Astrocyte (in vitro differentiated cells and primary cell): ENCODE measurements around the gene ABCF1. TPM values are rescaled to one million over a fixed set of nuclear protein-coding genes. Genes with fewer than 3 reads are reported as not detected.

Experiments
- DNase-seq: peaks from one replicate; pipeline ENCODE4 v3.0.0-alpha.2; 2010; ENCODE audit warnings: low read depth
- FAIRE-seq: peaks from 2 replicates; lab custom pipeline; 2011; peaks lifted over from hg19 to GRCh38; lab: Jason Lieb, UNC
- H2AFZ ChIP-seq: 2 replicates; pipeline ENCODE4 v1.6.0; 2012; ENCODE audit warnings: low read depth, low read length, inconsistent platforms
- H3K27ac ChIP-seq: 2 replicates; pipeline ENCODE4 v1.5.1; 2011; ENCODE audit warnings: low read depth, low read length, inconsistent platforms
- H3K27me3 ChIP-seq: 2 replicates; pipeline ENCODE4 v1.6.0; 2011; ENCODE audit warnings: low read length, inconsistent platforms; ENCODE audit not compliant: insufficient read depth
- H3K36me3 ChIP-seq: 2 replicates; pipeline ENCODE4 v1.5.1; 2011; ENCODE audit warnings: low read length, inconsistent platforms; ENCODE audit not compliant: insufficient read depth
- H3K4me1 ChIP-seq: 2 replicates; pipeline ENCODE4 v1.5.1; 2011; ENCODE audit warnings: low read length, inconsistent platforms; ENCODE audit not compliant: insufficient read depth
- H3K4me2 ChIP-seq: 2 replicates; pipeline ENCODE4 v1.6.0; 2012; ENCODE audit warnings: low read length, inconsistent platforms
- H3K4me3 ChIP-seq: 2 replicates; pipeline ENCODE4 v1.5.1; 2011; ENCODE audit warnings: low read depth, mild to moderate bottlenecking, low read length, inconsistent platforms; ENCODE audit not compliant: insufficient read depth
- H3K79me2 ChIP-seq: 2 replicates; pipeline ENCODE4 v1.6.0; 2012; ENCODE audit warnings: mild to moderate bottlenecking, low read length, inconsistent platforms; ENCODE audit not compliant: insufficient read depth
- H3K9ac ChIP-seq: 2 replicates; pipeline ENCODE4 v1.6.0; 2012; ENCODE audit warnings: mild to moderate bottlenecking, low read length, inconsistent platforms
- H3K9me3 ChIP-seq: 2 replicates; pipeline ENCODE4 v1.5.1; 2012; ENCODE audit warnings: low read depth, mild to moderate bottlenecking, low read length, inconsistent platforms; ENCODE audit not compliant: insufficient read depth
- H4K20me1 ChIP-seq: 2 replicates; pipeline ENCODE4 v1.6.0; 2012; ENCODE audit warnings: low read length, inconsistent platforms; ENCODE audit not compliant: insufficient read depth
- H3K27ac Mint-ChIP-seq: one replicate; pipeline ENCODE4 v1.8.0; 2021; ENCODE audit warnings: mild to moderate bottlenecking, mixed read lengths; ENCODE audit not compliant: unreplicated experiment
- H3K27me3 Mint-ChIP-seq: one replicate; pipeline ENCODE4 v1.8.0; 2021; ENCODE audit warnings: low read depth, mixed read lengths; ENCODE audit not compliant: unreplicated experiment
- H3K36me3 Mint-ChIP-seq: one replicate; pipeline ENCODE4 v1.8.0; 2021; ENCODE audit warnings: low read depth, mixed read lengths; ENCODE audit not compliant: unreplicated experiment
- H3K4me1 Mint-ChIP-seq: one replicate; pipeline ENCODE4 v1.8.0; 2021; ENCODE audit warnings: low read depth, mixed read lengths; ENCODE audit not compliant: unreplicated experiment
- H3K4me3 Mint-ChIP-seq: one replicate; pipeline ENCODE4 v1.8.0; 2021; ENCODE audit warnings: mild to moderate bottlenecking, moderate library complexity, mixed read lengths; ENCODE audit not compliant: unreplicated experiment
- H3K9me3 Mint-ChIP-seq: one replicate; pipeline ENCODE4 v1.8.0; 2021; ENCODE audit warnings: mild to moderate bottlenecking, mixed read lengths; ENCODE audit not compliant: unreplicated experiment
- EZH2 ChIP-seq: IDR thresholded peaks from 2 replicates; pipeline ENCODE4 v1.6.1; 2012; ENCODE audit warnings: mild to moderate bottlenecking, low read length, inconsistent platforms; ENCODE audit not compliant: insufficient read depth
- total RNA-seq: library from RNA; stranded (reverse); gene quantifications from 2 replicates; pipeline ENCODE4 v1.2.1, GENCODE V29; 2021
- TF ChIP-seq, protein P1 (sequence below): IDR thresholded peaks from 2 replicates; pipeline ENCODE4 v1.5.1; 2011; ENCODE audit warnings: low read depth, mild to moderate bottlenecking, inconsistent platforms, low read length, moderate library complexity; ENCODE audit not compliant: insufficient read depth

The ABCF1 gene
- total RNA-seq, 1 donor from 2014 or later: 60.3 TPM

DNA sequence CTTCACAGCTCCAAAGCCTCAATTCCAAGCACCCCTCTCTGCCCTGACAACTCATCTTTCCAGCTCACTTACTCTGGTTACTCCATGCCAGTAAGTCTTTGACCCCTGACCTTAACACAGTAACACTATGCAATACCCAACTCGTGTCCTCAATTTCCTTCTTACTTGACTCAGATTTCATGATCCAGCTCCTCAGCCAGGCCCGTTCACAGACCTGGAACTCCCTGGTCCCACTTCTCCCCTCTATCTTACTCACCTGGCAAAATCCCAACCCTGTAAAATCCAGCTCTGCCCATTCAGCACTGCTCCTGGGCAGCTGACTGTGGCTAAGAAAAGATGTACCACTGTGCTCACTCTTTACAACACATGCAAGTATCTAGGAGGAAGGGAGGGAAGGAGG lies 22.9 kb upstream of the ABCF1 start:
- peaks cover 2% of the 10 kb centered on the region for H3K79me2 ChIP-seq
- FAIRE-seq (no peak), DNase-seq (no peak)
- no peak for TF ChIP-seq EZH2
- TF ChIP-seq, protein P1, sequence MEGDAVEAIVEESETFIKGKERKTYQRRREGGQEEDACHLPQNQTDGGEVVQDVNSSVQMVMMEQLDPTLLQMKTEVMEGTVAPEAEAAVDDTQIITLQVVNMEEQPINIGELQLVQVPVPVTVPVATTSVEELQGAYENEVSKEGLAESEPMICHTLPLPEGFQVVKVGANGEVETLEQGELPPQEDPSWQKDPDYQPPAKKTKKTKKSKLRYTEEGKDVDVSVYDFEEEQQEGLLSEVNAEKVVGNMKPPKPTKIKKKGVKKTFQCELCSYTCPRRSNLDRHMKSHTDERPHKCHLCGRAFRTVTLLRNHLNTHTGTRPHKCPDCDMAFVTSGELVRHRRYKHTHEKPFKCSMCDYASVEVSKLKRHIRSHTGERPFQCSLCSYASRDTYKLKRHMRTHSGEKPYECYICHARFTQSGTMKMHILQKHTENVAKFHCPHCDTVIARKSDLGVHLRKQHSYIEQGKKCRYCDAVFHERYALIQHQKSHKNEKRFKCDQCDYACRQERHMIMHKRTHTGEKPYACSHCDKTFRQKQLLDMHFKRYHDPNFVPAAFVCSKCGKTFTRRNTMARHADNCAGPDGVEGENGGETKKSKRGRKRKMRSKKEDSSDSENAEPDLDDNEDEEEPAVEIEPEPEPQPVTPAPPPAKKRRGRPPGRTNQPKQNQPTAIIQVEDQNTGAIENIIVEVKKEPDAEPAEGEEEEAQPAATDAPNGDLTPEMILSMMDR: no peak
- Mint-ChIP-seq H3K9me3 (no peaks in the 10 kb centered on the region), H3K27ac (no peak overlapping the region), H3K4me1 (peaks cover 7% of the 10 kb centered on the region), H3K27me3 (no peaks in the 10 kb centered on the region), H3K36me3 (peaks cover 37% of the 10 kb centered on the region), H3K4me3 (peak overlapping the region; percentile 16)
- no peaks in the 10 kb centered on the region for H3K4me1 ChIP-seq
- H4K20me1 ChIP-seq: peaks cover 18% of the 10 kb centered on the region
- H3K9me3 ChIP-seq: no peaks in the 10 kb centered on the region
- no peak overlapping the region for H3K27ac ChIP-seq
- H3K9ac ChIP-seq: no peak overlapping the region
- no peak overlapping the region for H2AFZ ChIP-seq
- no peak overlapping the region for H3K4me2 ChIP-seq
- no peak overlapping the region for H3K4me3 ChIP-seq
- no peaks in the 10 kb centered on the region for H3K27me3 ChIP-seq
- peaks cover 19% of the 10 kb centered on the region for H3K36me3 ChIP-seq

DNA sequence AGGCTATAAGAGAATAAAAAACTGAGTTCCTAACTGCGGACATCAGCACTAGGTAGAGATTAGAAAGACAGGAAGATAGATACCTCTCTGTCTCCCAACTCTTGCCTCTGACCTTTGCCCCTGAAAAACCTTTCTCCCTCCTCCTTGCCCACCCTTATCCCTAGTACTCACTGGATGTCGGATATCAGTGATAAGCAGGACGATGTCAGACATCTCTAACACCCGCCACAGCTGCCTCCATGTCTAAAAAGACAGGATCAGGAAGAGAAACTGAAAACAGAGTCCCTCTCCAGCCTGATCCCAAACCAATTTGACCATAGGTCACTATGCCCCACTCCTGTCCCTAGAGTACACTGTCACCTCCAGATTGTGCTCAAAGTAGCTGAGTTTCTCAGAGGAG lies 16.8 kb upstream of the ABCF1 start:
- peaks cover 25% of the 10 kb centered on the region for H3K36me3 Mint-ChIP-seq

More for the DNA sequence above, 16.8 kb upstream of the ABCF1 start:
- H3K4me1 ChIP-seq: peaks cover 14% of the 10 kb centered on the region
- H2AFZ ChIP-seq: no peak overlapping the region
- H3K36me3 ChIP-seq: peaks cover 18% of the 10 kb centered on the region
- H3K27ac Mint-ChIP-seq: no peak overlapping the region
- no peak overlapping the region for H3K27ac ChIP-seq
- DNase-seq (no peak), FAIRE-seq (no peak)
- H4K20me1 ChIP-seq: peaks cover 19% of the 10 kb centered on the region
- H3K4me2 ChIP-seq: peak overlapping the region; percentile 97
- no peaks in the 10 kb centered on the region for H3K27me3 ChIP-seq
- no peak for TF ChIP-seq EZH2
- TF ChIP-seq, protein P1: no peak
- peak overlapping the region; percentile 88 for H3K4me3 ChIP-seq
- peaks cover 9% of the 10 kb centered on the region for H3K4me1 Mint-ChIP-seq
- H3K9me3 ChIP-seq: no peaks in the 10 kb centered on the region
- H3K27me3 Mint-ChIP-seq: no peaks in the 10 kb centered on the region
- no peaks in the 10 kb centered on the region for H3K9me3 Mint-ChIP-seq
- peak overlapping the region; percentile 97 for H3K4me3 Mint-ChIP-seq
- H3K9ac ChIP-seq: peak overlapping the region; percentile 93
- H3K79me2 ChIP-seq: peaks cover 43% of the 10 kb centered on the region
